ENCODE results near the gene ZMAT5. TPM values are rescaled to one million over a fixed set of nuclear protein-coding genes. Genes with fewer than 3 reads are reported as not detected.

The ZMAT5 gene
- total RNA-seq, 1 experiment from 2014 or later = 16.0 TPM

- BruUV-seq (replicated peaks) = no TSS peak
- POLR2A ChIA-PET = no interaction called here
- intact Hi-C loops (cut with micrococcal nuclease) = no loop called here
Measured at GRCh38 chr22:29757096-29757495, 9.7 kb downstream of the ZMAT5 start.

GRCh38 chr22:29756341-29756740 is 10.5 kb downstream of the ZMAT5 start:
- intact Hi-C loops (cut with micrococcal nuclease) = no loop called here
- Histone ChIP-seq H3K4me3 (replicated peaks in 1 of 2; ENCODE audit: low read depth in 1 of 2, low read length in 2 of 2) (no peak overlapping the region), H2AFZ (ENCODE audit: low read depth, low read length, poor library complexity, severe bottlenecking) (no peak overlapping the region), H4K20me1 (ENCODE audit: insufficient read depth) (no peaks in the 10 kb centered on the region), H3K4me1 (ENCODE audit: control insufficient read depth in 1 of 2, insufficient read depth in 2 of 2, low read length in 2 of 2) (peaks cover 0 to 3% of the 10 kb centered on the region in 2 experiments; a peak in 2 of 4 replicates), H3K4me2 (ENCODE audit: low read length) (no peak overlapping the region), H3K9ac (ENCODE audit: low read length) (no peak overlapping the region), H3K9me2 (ENCODE audit: insufficient read depth) (no peaks in the 10 kb centered on the region), H3K79me2 (ENCODE audit: insufficient read depth, low read length) (no peaks in the 10 kb centered on the region), H3K9me3 (ENCODE audit: control insufficient read depth in 1 of 2, insufficient read depth in 1 of 2, low read depth in 1 of 2, low read length in 2 of 2) (no peaks in the 10 kb centered on the region), H3K36me3 (ENCODE audit: control insufficient read depth in 1 of 2, insufficient read depth in 2 of 2, low read length in 2 of 2) (no peaks in the 10 kb centered on the region), H3K27ac (ENCODE audit: low read depth, low read length) (no peak overlapping the region), H3K27me3 (ENCODE audit: insufficient read depth, low read length) (no peaks in the 10 kb centered on the region)
- BruUV-seq (replicated peaks) = no TSS peak
- no peak for ATAC-seq
- ChIA-PET CTCF (no interaction called here), RAD21 (ENCODE audit: low non-redundant PET in 1 of 2, low total read pairs in 2 of 2, uncharacterized antibody in 2 of 2, unreplicated experiment in 2 of 2) (no interaction called here), POLR2A (no interaction called here)
- TF ChIP-seq EZH2phosphoT487 (IDR thresholded peaks at IDR 0.05; ENCODE audit: borderline replicate concordance) (no peak), TCF7L2 (IDR thresholded peaks at IDR 0.05; ENCODE audit: borderline replicate concordance, extremely low read depth, insufficient read depth, insufficient read length) (no peak), RAD21 (IDR thresholded peaks at IDR 0.05; ENCODE audit: low read depth) (no peak), EGR1 (IDR thresholded peaks at IDR 0.05; ENCODE audit: low read depth) (no peak)
- DNase-seq (ENCODE audit: low read depth, low spot score) = no peak

More at GRCh38 chr22:29757096-29757495, 9.7 kb downstream of the ZMAT5 start:
- TF ChIP-seq ZFX (IDR thresholded peaks at IDR 0.05) = no peak
- H3K9ac ChIP-seq (ENCODE audit: low read length) = no peak overlapping the region
- H3K9me2 ChIP-seq (ENCODE audit: insufficient read depth) = no peaks in the 10 kb centered on the region
- H3K9me3 ChIP-seq (ENCODE audit: control insufficient read depth in 1 of 2, insufficient read depth in 1 of 2, low read depth in 1 of 2, low read length in 2 of 2) = no peaks in the 10 kb centered on the region
- DNase-seq (ENCODE audit: low read depth, low spot score) (no peak), ATAC-seq (no peak)
- CTCF ChIA-PET = interaction anchor here (0.8 kb wide), 1 partner anchor 16 kb away, joined by 3 read pairs; no protein-coding TSS in a partner anchor
- H3K4me2 ChIP-seq (ENCODE audit: low read length) = no peak overlapping the region
- no peak overlapping the region for H3K4me3 ChIP-seq (replicated peaks in 1 of 2; ENCODE audit: low read depth in 1 of 2, low read length in 2 of 2)
- no peaks in the 10 kb centered on the region for H4K20me1 ChIP-seq (ENCODE audit: insufficient read depth)
- RAD21 ChIA-PET (ENCODE audit: low non-redundant PET in 1 of 2, low total read pairs in 2 of 2, uncharacterized antibody in 2 of 2, unreplicated experiment in 2 of 2) = no interaction called here
- no peak overlapping the region for H2AFZ ChIP-seq (ENCODE audit: low read depth, low read length, poor library complexity, severe bottlenecking)
- no peaks in the 10 kb centered on the region for H3K27me3 ChIP-seq (ENCODE audit: insufficient read depth, low read length)
- H3K4me1 ChIP-seq (ENCODE audit: control insufficient read depth in 1 of 2, insufficient read depth in 2 of 2, low read length in 2 of 2) = peaks cover 5% of the 10 kb centered on the region in 2 experiments
- no peak overlapping the region for H3K27ac ChIP-seq (ENCODE audit: low read depth, low read length)
- H3K36me3 ChIP-seq (ENCODE audit: control insufficient read depth in 1 of 2, insufficient read depth in 2 of 2, low read length in 2 of 2) = no peaks in the 10 kb centered on the region
- no peaks in the 10 kb centered on the region for H3K79me2 ChIP-seq (ENCODE audit: insufficient read depth, low read length)
